Heart right ventricle (tissue), 16 donors: ENCODE results near the gene TUBB4A. TPM values are rescaled to one million over a fixed set of nuclear protein-coding genes. Genes with fewer than 3 reads are reported as not detected.
"Not testable (repeated sequence)": the region's sequence is repeated elsewhere in the genome, so short reads cannot be mapped to it uniquely, and the experiment has no call there.

Source experiments
- ATAC-seq, 8 donors: fragments of 200-7000 bp; cut with Tn5 transposase; one replicate each; pipeline ENCODE4 v1.9.1; 2020; ENCODE audit warnings: mild to moderate bottlenecking in 8 of 8, moderate library complexity in 8 of 8, moderate number of reproducible peaks in 1 of 8
- DNase-seq, 2 donors: peaks; one replicate each; pipeline ENCODE4 v3.0.0-alpha.2; 2020
- H3K27ac ChIP-seq, 10 donors: fragments of 200-600 bp; sonication (generic) in 2 of 10; one replicate each; pipeline versions ENCODE4 v1.5.0 to v1.8.0; 2020 to 2022; ENCODE audit warnings: mild to moderate bottlenecking in 3 of 10
- H3K27me3 ChIP-seq, 7 donors: fragments of 200-600 bp; one replicate each; pipeline ENCODE4 v1.8.0; 2021 to 2022; ENCODE audit warnings: mild to moderate bottlenecking in 2 of 7
- H3K36me3 ChIP-seq, 9 donors: fragments of 200-600 bp; sonication (generic) in 1 of 9; one replicate each; pipeline versions ENCODE4 v1.5.0 to v1.8.0; 2020 to 2022; ENCODE audit warnings: mild to moderate bottlenecking in 2 of 9
- H3K4me1 ChIP-seq, 9 donors: fragments of 200-600 bp; sonication (generic) in 1 of 9; one replicate each; pipeline versions ENCODE4 v1.5.0 to v1.8.0; 2020 to 2022; ENCODE audit warnings: mild to moderate bottlenecking in 4 of 9
- H3K4me3 ChIP-seq, 10 donors: fragments of 200-600 bp; sonication (generic) in 2 of 10; one replicate each; pipeline versions ENCODE4 v1.5.0 to v1.8.0; 2020 to 2022; ENCODE audit warnings: mild to moderate bottlenecking in 7 of 10, moderate library complexity in 2 of 10
- H3K9me3 ChIP-seq, 11 donors: fragments of 200-600 bp in 10 of 11; sonication (generic) in 2 of 11; one replicate each; pipeline versions ENCODE4 v1.5.0 to v1.8.0; 2013 to 2022; ENCODE audit warnings: mild to moderate bottlenecking in 2 of 11, control low read depth in 1 of 11, moderate library complexity in 1 of 11
- WGBS, 2 donors: extraction: QIAGEN DNeasy Blood & Tissue Kit; methylation state at CpG; one replicate each; pipeline ENCODE4 v1.1.7; 2013; ENCODE audit warnings: inconsistent platforms in 1 of 2; 5-methylcytosine and 5-hydroxymethylcytosine counted together
- intact Hi-C, 10 donors: fragments of 100-400 bp; cut with DNase I; formaldehyde crosslinking; loops; one replicate each; pipeline versions ENCODE4 v1.11.1 to v1.14.2; 2022
- polyA plus RNA-seq, 2 donors: library from polyadenylated mRNA; stranded (reverse); fragments of 200-250 nt; gene quantifications; one replicate each; pipeline ENCODE4 v1.2.3, GENCODE V29; 2013
- total RNA-seq, 10 donors: library from RNA; stranded (reverse); fragmentation: NEBNext Ultra II Directional in 3 of 10; extraction: Animal tissue kit (Norgen Biotek cat#: 25700) in 3 of 10; gene quantifications; one replicate each; pipeline versions ENCODE4 v1.2.1 to v1.2.4, GENCODE V29; 2021 to 2023
- TF ChIP-seq, protein P1 (sequence below), 9 donors: fragments of 200-600 bp; sonication (generic) in 2 of 9; IDR thresholded peaks; one replicate each; pipeline versions ENCODE4 v1.5.0 to v1.8.0; 2021 to 2022; ENCODE audit warnings: antibody characterized with exemption in 9 of 9, mild to moderate bottlenecking in 5 of 9, moderate library complexity in 1 of 9
- donor health status: Arrhythmogenic right ventricular cardiomyopathy.
- donor health status: ischemic (EF 13 %, LVEDD 7.1; RV severe dilation, severe dysfunction).
- donor health status: healthy with polysubstance abuse.
- donor health status: DM: no; HTN: yes; CAD: no.
- donor health status: DM: no; HTN: no; CAD: no.
- donor health status: ischemic (EF 25% LVEDD 6.9; RV normal size, moderate dysfunction).
- donor health status: ischemic (EF 25% LVEDD 5.7; RV mildly dilated, moderate dysfunction).
- donor health status: healthy.
- donor health status: DM: yes; HTN: yes; CAD: no.
- donor health status: Ischemic cardiomyopathy.
- donor health status: ischemic (EF 35%, LVEDD 5.7; RV mildly dilated, moderate dysfunction).
- donor health status: nonischemic (EF 11% LVEDD 7.7; RV severe dilation, severe dysfunction).
- donor health status: DM: yes; HTN: yes; CAD: no.
- donor health status: PGD.
- donor health status: ischemic (EF 29% LVEDD 5.4; RV normal size, mild dysfunction).
- donor health status: nonischemic (EF 23%, LVEDD 6.1; RV moderate dilation, normal function).

TUBB4A gene
- total and polyA plus RNA-seq, 12 donors = 0.19 to 6.6 (median 0.81) TPM

DNA sequence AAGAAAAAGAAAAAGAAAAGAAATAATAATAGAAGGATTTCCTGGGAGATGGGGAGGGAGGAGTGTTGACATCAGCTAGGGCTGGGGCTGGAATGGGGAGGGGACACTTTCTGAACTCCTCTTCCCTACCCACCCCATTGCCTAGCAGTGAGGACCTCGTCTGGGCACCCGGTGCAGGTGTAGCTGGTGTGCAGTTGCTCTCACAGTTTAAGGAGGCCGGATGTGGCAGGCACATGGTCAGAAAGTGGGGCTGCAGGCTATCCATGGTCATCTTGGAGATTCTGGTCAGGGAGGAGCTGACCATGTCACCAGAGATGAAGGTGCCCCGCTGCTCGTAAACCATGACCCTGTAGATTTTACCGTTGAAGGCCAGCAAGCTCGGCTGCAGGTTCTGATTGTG lies 8.5 kb upstream of the TUBB4A start:
- ATAC-seq = no peak
- Histone ChIP-seq H3K27ac (no peak overlapping the region), H3K9me3 (no peaks in the 10 kb centered on the region), H3K4me3 (no peak overlapping the region), H3K4me1 (no peaks in the 10 kb centered on the region), H3K27me3 (peaks cover 0 to 6% (median 0%) of the 10 kb centered on the region in 7 donors), H3K36me3 (no peaks in the 10 kb centered on the region)
- DNase-seq = no peak
- TF ChIP-seq, protein P1, sequence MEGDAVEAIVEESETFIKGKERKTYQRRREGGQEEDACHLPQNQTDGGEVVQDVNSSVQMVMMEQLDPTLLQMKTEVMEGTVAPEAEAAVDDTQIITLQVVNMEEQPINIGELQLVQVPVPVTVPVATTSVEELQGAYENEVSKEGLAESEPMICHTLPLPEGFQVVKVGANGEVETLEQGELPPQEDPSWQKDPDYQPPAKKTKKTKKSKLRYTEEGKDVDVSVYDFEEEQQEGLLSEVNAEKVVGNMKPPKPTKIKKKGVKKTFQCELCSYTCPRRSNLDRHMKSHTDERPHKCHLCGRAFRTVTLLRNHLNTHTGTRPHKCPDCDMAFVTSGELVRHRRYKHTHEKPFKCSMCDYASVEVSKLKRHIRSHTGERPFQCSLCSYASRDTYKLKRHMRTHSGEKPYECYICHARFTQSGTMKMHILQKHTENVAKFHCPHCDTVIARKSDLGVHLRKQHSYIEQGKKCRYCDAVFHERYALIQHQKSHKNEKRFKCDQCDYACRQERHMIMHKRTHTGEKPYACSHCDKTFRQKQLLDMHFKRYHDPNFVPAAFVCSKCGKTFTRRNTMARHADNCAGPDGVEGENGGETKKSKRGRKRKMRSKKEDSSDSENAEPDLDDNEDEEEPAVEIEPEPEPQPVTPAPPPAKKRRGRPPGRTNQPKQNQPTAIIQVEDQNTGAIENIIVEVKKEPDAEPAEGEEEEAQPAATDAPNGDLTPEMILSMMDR (IDR thresholded peaks at IDR 0.05) = no peak
- WGBS, 2 donors = 81 to 93% methylated on average over 7 of the region's 7 CpGs
- intact Hi-C loops = loop anchor here in 4 of 10 donors (10.0 kb wide), 3 partner anchors 224 to 354 kb away; partner anchors contain the start of genes GPR108 (in 2 of the 4) and TRIP10 (in 2 of the 4)

DNA sequence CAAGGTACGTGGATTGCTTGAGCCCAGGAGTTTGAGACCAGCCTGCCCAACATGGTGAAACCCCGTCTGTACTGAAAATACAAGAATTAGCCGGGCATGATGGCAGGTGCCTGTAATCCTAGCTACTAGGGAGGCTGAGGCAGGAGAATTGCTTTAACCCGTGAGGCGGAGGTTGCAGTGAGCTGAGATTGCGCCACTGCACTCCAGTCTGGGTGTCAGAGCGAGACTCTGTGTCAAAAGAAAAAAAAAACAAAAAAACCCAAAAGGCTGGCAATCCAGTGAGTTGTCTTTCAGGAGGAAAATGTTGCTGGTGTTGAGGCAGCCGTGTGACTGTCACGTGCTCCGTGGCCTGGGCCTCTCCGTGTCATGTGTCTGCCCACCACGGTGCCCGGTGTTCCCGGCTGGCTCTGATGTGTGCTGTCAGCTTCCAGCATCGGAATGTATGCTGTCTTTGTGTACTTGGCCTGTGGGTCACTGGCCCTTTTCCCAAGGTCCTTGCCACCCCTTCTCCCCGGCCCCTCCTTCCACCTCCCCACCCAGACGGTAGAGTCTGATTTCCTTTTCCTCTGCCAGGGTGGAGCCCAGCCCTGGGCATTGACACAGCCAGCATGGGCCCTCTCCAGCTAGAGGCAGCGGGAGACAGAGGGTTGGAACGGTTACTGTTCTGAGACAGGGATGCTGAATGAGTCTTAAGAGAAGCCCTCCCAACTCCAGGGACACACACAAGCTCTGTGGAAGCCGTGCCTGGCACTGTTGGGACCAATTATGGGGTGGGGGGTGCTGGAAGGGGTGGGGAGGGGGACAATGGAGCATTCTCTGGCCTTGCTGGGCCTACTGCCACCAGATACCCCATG lies 7.2 kb upstream of the TUBB4A start:
- 62 to 66% methylated on average over 20 of the region's 20 CpGs for WGBS, 2 donors
- H3K36me3 ChIP-seq = no peaks in the 10 kb centered on the region
- H3K27me3 ChIP-seq = peaks cover 0 to 7% (median 0%) of the 10 kb centered on the region in 7 donors
- no peak for DNase-seq
- H3K4me1 ChIP-seq = no peaks in the 10 kb centered on the region
- TF ChIP-seq, protein P1 (IDR thresholded peaks at IDR 0.05) = no peak
- intact Hi-C loops = no loop called here
- H3K27ac ChIP-seq = no peak overlapping the region
- H3K4me3 ChIP-seq = no peak overlapping the region
- no peaks in the 10 kb centered on the region for H3K9me3 ChIP-seq
- ATAC-seq = peak in 6 of 8 donors; percentile 29 to 80 (median 46)

DNA sequence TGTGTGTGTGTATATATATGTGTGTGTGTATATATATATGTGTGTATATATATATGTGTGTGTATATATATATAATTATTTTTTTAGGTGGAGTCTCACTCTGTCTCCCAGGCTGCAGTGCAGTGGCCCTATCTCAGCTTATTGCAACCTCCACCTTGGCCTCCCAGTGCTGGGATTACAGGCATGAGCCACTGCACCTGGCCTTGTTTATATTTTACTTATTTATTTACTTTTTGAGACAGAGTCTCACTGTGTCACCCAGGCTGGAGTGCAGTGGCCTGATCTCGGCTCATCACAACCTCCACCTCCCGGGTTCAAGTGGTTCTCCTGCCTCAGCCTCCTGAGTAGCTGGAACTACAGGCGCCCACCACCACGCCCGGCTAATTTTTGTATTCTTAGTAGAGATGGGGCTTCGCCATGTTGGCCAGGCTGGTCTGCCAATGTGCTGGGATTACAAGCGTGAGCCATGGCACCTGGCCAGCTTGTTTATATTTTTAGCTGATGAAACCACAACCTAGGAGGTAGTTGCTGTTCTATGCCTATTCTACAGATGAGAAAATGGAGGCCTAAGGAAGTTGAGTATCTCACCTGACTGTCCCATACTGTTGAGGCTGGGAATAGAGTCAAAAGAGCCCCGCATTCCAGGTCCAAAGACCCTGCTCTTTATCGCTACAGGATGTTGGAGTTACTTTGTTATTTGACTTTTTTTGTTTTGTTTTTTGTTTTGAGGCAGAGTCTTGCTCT lies 6.1 kb upstream of the TUBB4A start:
- 84 to 88% methylated on average over 9 of the region's 9 CpGs for WGBS, 2 donors
- ATAC-seq, H3K4me3 ChIP-seq, DNase-seq, intact Hi-C loops, H3K36me3 ChIP-seq, H3K27ac ChIP-seq, H3K9me3 ChIP-seq, H3K4me1 ChIP-seq: not testable (repeated sequence)
- peaks cover 1 to 13% (median 10%) of the 10 kb centered on the region in 7 donors for H3K27me3 ChIP-seq

DNA sequence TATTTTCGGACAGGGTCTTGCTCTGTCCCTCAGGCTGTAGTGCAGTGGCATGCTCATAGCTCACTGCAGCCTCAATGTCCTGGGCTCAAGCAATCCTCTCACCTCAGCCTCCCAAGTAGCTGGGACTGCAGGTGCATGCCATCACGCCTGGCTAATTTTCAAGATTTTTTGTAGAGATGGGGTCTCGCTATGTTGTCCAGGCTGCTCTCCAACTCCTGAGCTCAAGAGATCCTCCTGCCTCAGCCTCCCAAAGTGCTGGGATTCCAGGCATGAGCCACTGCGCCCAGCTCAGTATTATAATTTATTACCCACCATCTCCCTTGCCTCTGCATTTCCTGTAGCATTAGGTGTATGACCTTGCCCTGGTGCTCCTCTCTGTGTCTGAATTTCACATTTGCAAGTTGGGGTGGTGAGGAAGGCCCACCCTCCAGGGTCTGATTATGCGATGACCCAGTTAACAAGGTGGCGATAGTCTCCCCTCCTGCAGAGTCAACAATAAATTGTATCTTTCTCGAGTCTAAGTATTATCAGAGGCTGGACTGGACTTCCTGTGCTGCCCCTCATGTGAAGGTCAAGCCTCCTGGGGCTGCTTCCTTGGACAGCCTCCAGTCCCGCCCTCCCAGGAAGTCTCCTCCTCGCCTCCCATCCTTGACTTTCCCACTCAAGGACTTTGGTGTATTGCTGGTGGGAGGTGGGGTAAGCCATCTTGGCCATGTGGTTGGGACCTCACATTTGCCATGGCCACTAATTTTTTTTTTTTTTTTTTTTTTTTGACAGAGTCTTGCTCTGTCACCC lies 1.5 kb upstream of the TUBB4A start:
- no peaks in the 10 kb centered on the region for H3K9me3 ChIP-seq
- H3K36me3 ChIP-seq = no peaks in the 10 kb centered on the region
- DNase-seq (peak; percentile 25 to 60), ATAC-seq (peak in 5 of 8 donors; percentile 36 to 62 (median 41))
- H3K27me3 ChIP-seq = peaks cover 19 to 58% (median 49%) of the 10 kb centered on the region in 7 donors
- H3K27ac ChIP-seq = no peak overlapping the region
- WGBS, 2 donors = 68 to 74% methylated on average over 9 of the region's 9 CpGs
- H3K4me3 ChIP-seq = no peak overlapping the region
- peaks cover 0 to 15% (median 12%) of the 10 kb centered on the region in 9 donors for H3K4me1 ChIP-seq
- intact Hi-C loops = no loop called here
- TF ChIP-seq, protein P1 (IDR thresholded peaks at IDR 0.05) = no peak
